Measurements from ENCODE around the gene RASAL2. TPM values are rescaled to one million over a fixed set of nuclear protein-coding genes. Genes with fewer than 3 reads are reported as not detected.

The RASAL2 gene
- total RNA-seq, 2 donors from 2014 or later = not detected

DNA sequence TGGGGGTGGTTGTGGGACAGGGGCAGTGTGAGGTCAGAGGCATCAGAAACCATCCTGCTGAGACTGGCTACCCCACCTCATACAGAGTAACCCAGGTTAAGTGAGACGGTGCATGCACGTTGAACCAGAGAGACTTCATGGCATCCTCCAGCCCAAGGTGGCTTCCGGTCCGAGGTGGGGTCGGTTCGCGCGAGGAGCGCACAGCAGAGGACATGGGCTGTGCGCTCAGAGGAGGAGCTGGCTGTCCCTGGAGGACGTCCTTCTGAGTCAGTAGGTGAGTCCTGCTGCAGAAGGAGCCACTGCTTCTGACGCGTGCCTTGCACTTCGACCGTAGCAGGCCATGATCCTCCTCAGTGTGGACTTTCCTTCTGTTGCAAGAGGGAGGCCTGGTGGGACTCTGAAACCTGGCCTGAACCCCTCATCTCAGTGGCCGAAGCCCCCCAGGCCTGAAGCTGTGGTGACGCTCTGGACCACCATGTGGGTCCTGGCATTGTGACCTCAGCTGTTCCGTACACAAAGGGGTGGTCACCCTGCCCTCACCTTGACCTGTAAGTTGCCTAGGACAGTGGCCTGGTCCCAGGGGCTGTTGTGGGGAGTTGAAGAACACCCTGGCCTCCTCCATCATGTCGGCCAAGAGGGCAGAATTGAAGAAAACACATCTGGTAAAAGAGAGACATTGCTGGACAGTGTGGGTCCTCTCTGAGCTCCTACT lies 418.8 kb downstream of the RASAL2 start, which contains the start of gene TEX35:
Gene TEX35 (plus strand): TSS at position 544 of the 712 bp plus-strand sequence. CDS start 80 bp downstream, at position 624.
- Mint-ChIP-seq H3K9me3 (no peaks in the 10 kb centered on the region), H3K27ac (no peak within 1 kb of the TSS), H3K36me3 (no peaks in the 10 kb centered on the region)
- no peak for DNase-seq (ENCODE audit: low spot score in 2 of 2)
- no peak for ATAC-seq

DNA sequence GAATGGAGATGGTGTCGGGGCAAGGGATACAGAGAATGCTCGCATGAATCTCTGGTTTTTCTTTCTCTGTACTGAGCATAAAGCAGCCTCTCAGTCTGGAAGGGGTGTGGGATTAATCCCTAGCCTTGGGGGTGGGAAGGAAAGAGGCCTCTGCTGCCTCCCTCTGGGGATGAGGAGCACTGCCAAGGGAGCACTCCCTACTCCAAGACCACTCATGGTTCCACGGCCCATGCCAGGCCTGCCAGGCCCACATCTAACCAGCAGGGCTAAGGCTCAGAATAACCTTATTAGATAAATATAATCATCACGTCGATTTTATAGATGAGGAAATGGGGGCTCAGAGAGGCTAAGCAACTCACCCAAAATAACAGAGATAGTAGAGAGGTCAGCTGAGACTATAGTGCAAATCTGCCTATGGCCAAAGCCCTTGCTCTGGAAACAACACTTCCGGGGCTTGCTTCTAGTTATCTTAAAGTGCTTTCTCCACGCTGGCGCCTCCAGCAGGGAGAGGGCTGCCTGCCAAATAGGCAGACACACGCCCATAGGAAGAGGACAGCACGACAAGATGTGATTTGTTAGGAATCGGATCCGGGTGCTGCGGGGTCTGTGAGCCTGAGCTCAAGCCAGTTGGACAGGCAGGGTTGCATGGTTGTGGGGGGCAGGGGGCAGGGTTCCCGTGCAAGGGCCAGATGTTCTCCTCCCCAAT lies 419.5 kb downstream of the RASAL2 start:
- ATAC-seq (no peak), DNase-seq (ENCODE audit: low spot score in 2 of 2) (no peak)
- H3K9me3 Mint-ChIP-seq = no peaks in the 10 kb centered on the region

DNA sequence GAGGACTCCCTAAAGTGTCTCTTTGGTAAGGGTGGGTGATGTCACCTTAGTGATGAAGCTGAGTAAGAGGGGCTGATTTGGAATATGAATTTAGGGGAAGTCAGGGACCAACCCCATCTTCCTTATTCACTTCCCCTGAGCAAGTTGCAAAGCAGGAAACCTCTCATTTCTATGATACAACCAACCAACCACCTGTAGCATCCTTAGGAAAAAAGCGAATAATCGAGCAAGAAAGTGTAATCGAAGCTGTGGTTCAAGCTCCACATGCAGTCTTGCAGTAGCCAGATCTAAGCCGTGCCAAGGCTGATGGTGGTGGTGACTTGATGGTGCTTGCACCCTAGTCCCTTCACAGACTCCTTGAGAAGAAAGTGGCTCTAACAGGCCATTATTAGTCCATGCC lies 422.2 kb downstream of the RASAL2 start:
- no peak overlapping the region for H3K27ac Mint-ChIP-seq
- no peaks in the 10 kb centered on the region for H3K9me3 Mint-ChIP-seq
- H3K36me3 Mint-ChIP-seq = no peaks in the 10 kb centered on the region
- ATAC-seq (no peak), DNase-seq (ENCODE audit: low spot score in 2 of 2) (no peak)

More for the DNA sequence above, 419.5 kb downstream of the RASAL2 start:
- H3K27ac Mint-ChIP-seq = no peak overlapping the region
- H3K36me3 Mint-ChIP-seq = no peaks in the 10 kb centered on the region

DNA sequence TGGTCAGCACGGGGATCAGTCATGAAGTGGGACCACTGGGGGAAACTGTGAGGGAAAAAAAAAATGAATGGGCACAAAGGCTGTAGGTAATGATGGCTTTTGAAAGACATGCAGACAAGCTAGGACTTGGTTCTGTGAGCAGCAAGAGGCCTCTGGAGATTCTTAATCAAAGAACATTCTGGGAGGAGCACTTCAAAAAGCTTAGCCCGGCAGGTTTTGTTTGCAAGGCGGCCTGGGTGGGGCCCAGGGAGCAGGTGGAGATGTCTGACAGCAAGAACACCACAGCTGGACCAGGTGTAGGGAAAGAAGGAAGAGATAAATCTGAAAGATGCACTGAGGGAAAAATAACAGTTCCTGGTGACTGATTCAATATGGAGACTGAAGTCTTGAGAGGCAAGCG lies 425.0 kb downstream of the RASAL2 start:
- ATAC-seq (no peak), DNase-seq (ENCODE audit: low spot score in 2 of 2) (no peak)
- Mint-ChIP-seq H3K9me3 (no peaks in the 10 kb centered on the region), H3K27ac (no peak overlapping the region), H3K36me3 (no peaks in the 10 kb centered on the region)

DNA sequence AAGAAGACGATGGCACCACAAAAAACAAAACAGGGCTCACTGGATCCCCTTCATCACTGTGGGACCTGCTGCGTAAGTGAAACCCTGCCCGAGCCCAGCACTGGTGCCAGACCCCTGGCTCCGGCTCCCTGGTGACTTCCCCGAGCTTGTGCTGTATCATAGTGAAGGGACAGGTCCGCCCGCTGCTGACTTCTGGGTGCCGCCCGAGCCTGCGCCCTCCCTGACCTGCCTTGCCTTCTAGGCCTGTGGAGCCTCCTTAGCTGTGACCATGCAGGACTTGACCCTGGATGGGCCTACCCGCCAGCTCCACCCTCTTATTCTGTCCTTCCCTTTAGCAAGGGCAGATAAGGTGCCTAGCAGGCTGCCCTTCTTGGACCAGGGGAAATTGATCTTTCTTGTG lies 426.9 kb downstream of the RASAL2 start:
- H3K27ac Mint-ChIP-seq = no peak overlapping the region
- DNase-seq (ENCODE audit: low spot score in 2 of 2) = no peak
- no peak for ATAC-seq

DNA sequence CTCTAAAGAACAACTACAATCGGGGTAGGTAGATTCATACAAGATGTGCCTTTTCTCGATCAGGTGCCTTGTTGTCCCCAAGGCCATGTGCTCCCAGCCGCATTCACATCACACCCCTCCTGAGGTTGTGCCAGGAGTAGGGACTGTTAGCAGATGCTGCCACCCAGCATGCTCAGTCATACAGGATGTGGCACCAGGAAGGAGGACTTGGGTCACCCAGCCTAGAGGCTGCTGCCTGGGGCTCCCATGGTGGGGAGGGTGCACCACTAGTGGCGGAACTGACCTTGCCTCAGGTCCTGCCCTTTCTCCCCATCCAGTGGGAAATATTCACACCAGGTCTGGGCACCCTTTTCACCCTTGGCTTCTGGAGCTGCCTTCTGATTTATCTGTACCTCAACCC lies 427.3 kb downstream of the RASAL2 start:
- Mint-ChIP-seq H3K36me3 (no peaks in the 10 kb centered on the region), H3K27ac (no peak overlapping the region), H3K9me3 (peaks cover 0 to 10% of the 10 kb centered on the region in 2 donors)
- no peak for ATAC-seq
- DNase-seq (ENCODE audit: low spot score in 2 of 2) = no peak

More for the DNA sequence above, 426.9 kb downstream of the RASAL2 start:
- Mint-ChIP-seq H3K36me3 (no peaks in the 10 kb centered on the region), H3K9me3 (peaks cover 0 to 10% of the 10 kb centered on the region in 2 donors)

DNA sequence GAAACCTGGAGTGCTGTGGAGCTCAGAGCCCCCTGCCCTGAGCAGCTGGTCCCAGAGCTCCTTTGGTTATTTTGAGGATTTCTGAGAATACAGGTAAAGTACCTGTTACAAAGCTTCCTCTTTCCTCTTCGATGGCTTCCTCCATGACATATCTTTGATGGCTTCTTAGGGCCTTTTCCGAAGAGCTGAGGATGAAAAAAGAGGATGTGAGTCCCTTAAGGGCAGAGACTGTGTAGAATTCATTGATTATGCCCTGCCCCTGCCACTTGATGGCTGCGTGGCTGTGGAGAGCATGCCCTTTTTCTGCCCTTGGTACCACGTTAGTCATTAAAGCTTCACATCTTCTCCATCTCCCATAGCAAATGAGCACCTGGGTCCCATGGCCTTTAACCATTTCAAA lies 433.2 kb downstream of the RASAL2 start:
- no peak for DNase-seq (ENCODE audit: low spot score in 2 of 2)
- peaks cover 0 to 10% of the 10 kb centered on the region in 2 donors for H3K9me3 Mint-ChIP-seq
- peak overlapping the region in 1 of 2 donors; percentile 52 for H3K27ac Mint-ChIP-seq
- H3K36me3 Mint-ChIP-seq = no peaks in the 10 kb centered on the region
- ATAC-seq = no peak

DNA sequence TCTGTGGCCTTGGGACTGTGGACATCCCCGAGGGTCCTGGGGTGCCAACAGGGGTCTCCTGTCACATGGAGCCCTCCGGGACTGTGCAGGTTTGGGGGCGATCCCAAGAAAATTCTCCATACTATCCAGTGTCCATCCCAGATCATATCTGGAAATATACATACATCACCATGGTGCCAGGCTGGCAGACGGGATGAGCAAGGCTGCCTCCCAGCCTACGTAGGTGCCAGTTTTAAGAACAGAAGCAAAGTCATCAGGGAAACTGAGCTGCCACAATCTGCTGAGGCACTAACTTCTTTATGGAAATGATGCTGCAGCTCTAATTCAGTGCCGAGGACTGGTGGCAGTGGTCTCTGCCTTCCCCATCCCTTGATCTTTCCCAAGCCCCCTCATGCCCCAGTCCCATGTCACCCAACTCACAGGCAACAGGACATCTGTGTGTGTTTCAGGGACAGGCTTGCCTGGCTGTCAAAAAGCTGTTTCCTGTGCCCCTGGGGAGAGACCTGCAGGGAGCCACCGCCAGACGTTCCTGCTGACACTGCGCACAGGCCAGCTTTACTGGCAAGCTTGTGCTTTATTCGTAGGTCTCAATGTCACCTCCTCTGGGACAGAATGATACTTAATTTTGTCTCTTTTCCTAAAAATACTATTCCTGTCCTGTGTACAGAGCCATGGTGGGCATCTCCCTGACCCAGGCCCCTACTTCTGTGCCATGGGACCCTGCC lies 434.5 kb downstream of the RASAL2 start:
- no peaks in the 10 kb centered on the region for H3K36me3 Mint-ChIP-seq
- peaks cover 0 to 10% of the 10 kb centered on the region in 2 donors for H3K9me3 Mint-ChIP-seq
- peak overlapping the region in 1 of 2 donors; percentile 25 for H3K27ac Mint-ChIP-seq
- DNase-seq (ENCODE audit: low spot score in 2 of 2) (no peak), ATAC-seq (no peak)

DNA sequence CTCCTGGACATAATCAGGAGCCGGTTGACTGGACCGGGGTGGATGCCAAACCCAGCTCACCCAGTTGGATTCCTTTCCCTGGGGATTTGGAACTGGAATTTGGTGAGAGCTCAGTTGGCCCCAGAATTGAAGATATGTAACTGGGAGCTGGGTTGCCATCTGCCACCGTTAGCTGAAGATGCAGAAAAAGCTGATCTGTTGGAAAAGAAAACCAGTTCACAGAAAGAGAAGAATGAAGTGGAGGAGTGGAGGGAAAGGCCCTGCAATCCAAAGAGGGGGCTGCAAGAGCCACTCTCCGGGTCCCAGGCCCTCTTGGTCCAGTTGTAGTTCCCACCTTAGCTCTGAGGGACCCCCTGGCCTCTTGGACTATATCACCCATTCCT lies 435.0 kb downstream of the RASAL2 start:
- Mint-ChIP-seq H3K9me3 (peaks cover 0 to 10% of the 10 kb centered on the region in 2 donors), H3K27ac (no peak overlapping the region), H3K36me3 (no peaks in the 10 kb centered on the region)
- DNase-seq (ENCODE audit: low spot score in 2 of 2) = no peak
- no peak for ATAC-seq

DNA sequence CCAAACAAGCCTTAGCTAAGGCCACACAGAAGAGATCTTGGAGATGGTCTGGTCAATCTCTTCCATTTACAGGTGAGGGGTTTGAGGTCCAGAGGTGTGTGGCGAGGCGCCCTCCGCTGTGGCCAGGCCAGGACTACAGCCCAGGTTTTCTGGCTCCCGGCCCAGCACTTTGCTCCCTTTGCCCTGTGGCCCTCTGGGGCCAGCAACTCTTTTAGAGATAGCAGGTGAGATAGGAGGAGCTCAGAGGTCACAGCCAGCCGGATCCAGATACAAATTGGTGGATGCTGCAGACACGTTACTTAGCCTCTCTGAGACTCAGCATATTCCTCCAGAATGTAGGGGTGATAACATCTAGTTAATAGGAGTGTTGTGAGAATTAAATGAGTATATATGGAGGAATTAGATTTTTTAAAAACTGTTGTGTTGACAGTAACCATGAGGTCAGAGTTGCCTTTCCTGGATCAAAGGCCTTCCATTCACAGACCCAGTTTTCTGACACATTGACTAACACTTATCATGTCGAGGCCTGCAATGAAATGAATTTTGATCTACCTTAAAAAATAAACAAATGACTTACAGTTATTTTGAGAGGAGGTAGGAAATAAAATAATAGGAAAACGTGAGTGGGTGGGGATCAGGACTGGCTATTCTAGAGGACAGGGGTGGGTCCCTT lies 435.6 kb downstream of the RASAL2 start:
- ATAC-seq = no peak
- no peak overlapping the region for H3K27ac Mint-ChIP-seq

DNA sequence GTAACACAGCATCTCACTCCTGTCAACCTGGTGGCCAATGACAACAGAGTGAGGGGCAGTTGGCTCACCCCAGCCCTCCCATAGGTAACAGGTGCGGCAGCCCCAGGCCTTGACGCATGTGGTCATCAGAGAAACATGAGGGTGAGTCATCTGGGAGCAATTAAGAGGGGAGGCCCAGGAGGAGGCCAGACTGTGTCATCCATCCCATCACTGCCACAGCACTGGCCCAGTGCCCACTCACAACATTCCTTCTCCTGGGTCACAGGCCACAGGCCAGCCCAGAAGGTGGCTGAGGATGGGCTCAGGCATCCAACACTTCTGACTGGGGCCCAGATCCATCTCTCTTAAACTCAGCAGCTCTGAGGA lies 436.1 kb downstream of the RASAL2 start:
- Mint-ChIP-seq H3K36me3 (no peaks in the 10 kb centered on the region), H3K9me3 (peaks cover 0 to 6% of the 10 kb centered on the region in 2 donors), H3K27ac (no peak overlapping the region)
- DNase-seq (ENCODE audit: low spot score in 2 of 2) (no peak), ATAC-seq (no peak)

More for the DNA sequence above, 435.6 kb downstream of the RASAL2 start:
- H3K36me3 Mint-ChIP-seq = no peaks in the 10 kb centered on the region
- DNase-seq (ENCODE audit: low spot score in 2 of 2) = no peak
- H3K9me3 Mint-ChIP-seq = peaks cover 0 to 10% of the 10 kb centered on the region in 2 donors

DNA sequence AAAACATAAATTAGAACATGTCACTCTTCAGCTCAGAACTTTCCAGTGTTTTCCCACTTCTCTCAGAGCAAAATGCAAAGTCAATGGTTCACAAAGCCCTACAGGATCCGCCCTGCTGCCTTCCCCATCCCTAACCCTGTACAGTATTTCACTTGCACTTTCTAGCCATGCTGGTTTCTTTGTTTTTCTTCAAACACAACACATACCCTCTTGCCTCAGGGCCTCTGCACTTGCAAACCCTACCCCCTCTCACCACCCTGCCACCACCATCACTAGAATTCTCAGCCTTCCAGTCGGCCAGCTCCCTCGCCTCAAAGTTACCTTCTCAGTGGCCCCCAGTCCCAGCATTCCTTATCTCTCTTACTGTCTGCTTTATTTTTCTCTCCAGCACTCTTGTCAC lies 436.6 kb downstream of the RASAL2 start:
- ATAC-seq (no peak), DNase-seq (ENCODE audit: low spot score in 2 of 2) (no peak)
- Mint-ChIP-seq H3K9me3 (peaks cover 0 to under 1% of the 10 kb centered on the region in 2 donors), H3K27ac (no peak overlapping the region), H3K36me3 (no peaks in the 10 kb centered on the region)

DNA sequence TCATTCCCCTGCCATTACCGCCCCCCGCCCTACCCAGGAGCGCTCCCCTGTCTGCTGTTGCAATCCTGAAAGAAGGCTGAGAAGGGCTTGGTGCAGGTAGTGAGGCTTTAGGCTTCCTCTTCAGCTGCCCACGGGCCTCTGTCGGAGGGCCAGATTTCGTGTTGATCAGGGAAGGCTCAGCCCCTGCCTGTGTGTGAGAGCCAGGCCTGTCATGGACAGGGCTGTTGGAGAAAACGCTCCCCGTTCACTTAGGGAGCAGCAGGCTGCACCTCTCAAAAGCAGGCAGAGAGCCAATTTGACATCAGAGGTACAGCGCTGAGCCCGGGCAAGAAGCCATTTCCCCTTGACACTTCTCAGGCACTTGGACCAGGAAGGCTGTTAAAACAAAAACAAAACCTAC lies 438.0 kb downstream of the RASAL2 start:
- Mint-ChIP-seq H3K36me3 (no peaks in the 10 kb centered on the region), H3K9me3 (no peaks in the 10 kb centered on the region), H3K27ac (no peak overlapping the region)
- ATAC-seq = peak; percentile 15 to 41
- no peak for DNase-seq (ENCODE audit: low spot score in 2 of 2)

DNA sequence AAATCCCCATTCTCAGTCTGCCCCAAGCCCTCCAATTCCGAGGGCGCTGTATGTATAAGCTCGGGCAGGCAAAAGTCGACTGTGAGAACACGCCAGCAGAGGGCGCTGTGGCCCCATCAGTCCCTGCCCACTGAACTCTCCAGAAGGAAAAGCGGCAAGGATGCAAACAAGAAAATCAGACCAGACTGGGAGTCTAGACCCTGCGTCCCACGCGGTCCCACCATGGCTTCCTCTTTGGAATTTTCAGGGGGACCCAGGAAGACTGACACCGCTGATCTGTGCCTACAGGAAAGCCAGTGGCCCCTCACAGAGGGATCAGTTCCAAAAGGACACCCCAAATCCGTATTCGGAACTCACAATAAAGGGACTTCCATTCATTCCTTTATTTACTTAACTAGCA lies 438.5 kb downstream of the RASAL2 start:
- peak; percentile 74 to 79 for DNase-seq (ENCODE audit: low spot score in 2 of 2)
- peak; percentile 89 to 93 for ATAC-seq
- Mint-ChIP-seq H3K36me3 (no peaks in the 10 kb centered on the region), H3K27ac (no peak overlapping the region), H3K9me3 (no peaks in the 10 kb centered on the region)

DNA sequence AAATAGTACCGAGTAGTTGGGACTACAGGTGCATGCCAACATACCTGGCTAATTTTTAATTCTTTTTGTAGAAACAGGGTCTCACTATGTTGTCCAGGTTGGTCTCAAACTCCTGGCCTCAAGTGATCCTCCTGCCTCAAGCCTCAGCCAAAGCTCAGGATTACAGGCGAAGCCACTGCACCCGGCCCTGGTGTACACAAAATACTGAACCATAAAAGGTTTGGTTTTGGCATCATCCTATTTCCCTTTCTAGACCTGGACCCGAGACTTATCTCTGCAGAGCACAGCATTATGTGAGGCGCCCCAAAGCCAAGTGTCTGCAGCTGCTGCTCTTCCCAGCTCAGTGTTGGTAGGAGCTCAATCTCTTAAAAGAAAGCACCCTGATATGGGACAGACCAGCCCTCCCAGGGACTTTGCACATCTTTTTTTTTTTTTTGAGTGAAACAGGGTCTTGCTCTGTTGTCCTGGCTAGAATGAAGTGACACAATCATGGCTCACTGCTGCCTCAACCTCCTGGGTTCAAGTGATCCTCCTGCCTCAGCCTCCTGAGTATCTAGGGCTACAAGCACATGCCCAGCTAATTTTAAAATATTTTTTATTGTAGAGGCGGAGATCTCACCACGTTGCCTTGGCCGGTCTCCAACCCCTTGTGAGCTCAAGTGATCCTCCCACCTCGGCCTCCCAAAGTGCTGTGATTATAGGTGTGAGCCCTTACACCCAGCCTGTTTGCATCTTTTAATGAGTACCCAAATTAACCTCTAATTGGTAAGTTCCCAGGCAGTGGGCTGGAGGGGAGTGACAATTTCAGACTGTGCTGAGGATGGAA lies 439.4 kb downstream of the RASAL2 start:
- DNase-seq (ENCODE audit: low spot score in 2 of 2) (no peak), ATAC-seq (no peak)
- no peak overlapping the region for H3K27ac Mint-ChIP-seq
- no peaks in the 10 kb centered on the region for H3K9me3 Mint-ChIP-seq
- H3K36me3 Mint-ChIP-seq = no peaks in the 10 kb centered on the region

Measured in activated naive CD4-positive, alpha-beta T cell treated with anti-CD3 and anti-CD28 coated beads, Interleukin-2, amount 50 U/mL, for 72 hours (primary cell).